GM12892 (cell line): ENCODE measurements around the gene MYOZ3.

ENCODE experiments used
- POLR2A ChIP-seq: IDR thresholded peaks from 2 replicates; pipeline ENCODE4 v1.6.1; 2011; ENCODE audit warnings: low read depth, low read length, control low read depth
- POLR2AphosphoS5 ChIP-seq: IDR thresholded peaks from 2 replicates; pipeline ENCODE4 v1.6.1; 2011; ENCODE audit warnings: low read depth, low read length, control low read depth

DNA sequence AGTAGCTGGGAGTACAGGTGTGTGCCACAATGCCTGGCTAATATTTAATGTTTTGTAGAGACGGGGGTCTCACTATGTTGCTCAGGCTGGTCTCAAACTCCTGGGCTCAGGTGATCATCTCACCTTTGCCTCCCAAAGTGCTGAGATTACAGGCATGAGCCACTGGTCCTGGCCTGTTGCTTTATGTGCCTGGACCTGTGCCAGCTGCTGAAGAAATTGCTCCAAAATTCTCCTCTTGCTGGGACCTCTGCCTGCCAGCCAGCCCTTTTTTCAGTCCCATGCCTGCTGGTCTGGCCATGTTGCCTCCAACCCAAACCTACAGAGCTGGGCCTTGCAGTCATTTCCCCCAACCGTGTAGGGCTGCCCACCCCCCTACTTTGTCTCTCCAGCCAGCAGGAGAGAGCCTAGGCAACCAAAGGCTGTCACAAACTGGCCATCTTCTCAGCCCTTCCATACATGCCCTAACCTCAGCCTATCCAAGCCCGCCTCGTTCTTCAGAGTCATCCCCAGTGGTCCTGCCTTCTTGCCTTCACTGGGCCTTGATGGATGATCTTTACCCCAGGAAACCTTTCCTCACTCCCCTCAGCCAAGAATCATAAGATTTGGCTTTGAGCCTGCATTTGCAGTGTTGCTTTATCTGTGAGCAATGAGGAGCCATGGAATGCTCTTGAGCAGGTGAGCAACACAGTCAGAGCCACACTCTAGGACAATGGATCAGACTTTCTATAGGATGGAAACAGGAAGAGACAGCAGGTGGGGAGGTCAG, 48.0 kb upstream of the MYOZ3 start:
- no peak for TF ChIP-seq POLR2AphosphoS5
- no peak for TF ChIP-seq POLR2A
